ENCODE data around the gene DNAAF1. TPM values are rescaled to one million over a fixed set of nuclear protein-coding genes. Genes with fewer than 3 reads are reported as not detected.
"Not testable (repeated sequence)": the region's sequence is repeated elsewhere in the genome, so short reads cannot be mapped to it uniquely, and the experiment has no call there.

Gene DNAAF1
- polyA plus RNA-seq (ENCODE audit: insufficient read depth in 1 of 5, insufficient read length in 5 of 5, low replicate concordance in 1 of 5): 10 to 100 TPM in 4 of 5 donors, 1 to 10 TPM in 1; 3.6 to 21.5 (median 15.5) TPM
- long read RNA-seq, donor 1, transcript DNAAF1-202 (2 exons, 727 nt): minor isoform, 8 of 99 reads
- long read RNA-seq, donor 1, transcript DNAAF1-210 (1 exons, 2,689 nt): major isoform, 55 of 99 reads
- long read RNA-seq, donor 1, partial matches to known transcripts: 35 of 99 reads
- long read RNA-seq, donor 1, other reads (novel, unspliced or antisense): 0 of 99 reads
- long read RNA-seq, donor 2, transcript DNAAF1-210 (1 exons, 2,689 nt): major isoform, 36 of 36 reads
- long read RNA-seq, donor 2, partial matches to known transcripts: 0 of 36 reads
- long read RNA-seq, donor 2, other reads (novel, unspliced or antisense): 0 of 36 reads
- long read RNA-seq, donor 3, transcript DNAAF1-210 (1 exons, 2,689 nt): major isoform, 48 of 69 reads
- long read RNA-seq, donor 3, partial matches to known transcripts: 13 of 69 reads
- long read RNA-seq, donor 3, other reads (novel, unspliced or antisense): 5 of 69 reads
- long read RNA-seq, donor 4, transcript DNAAF1-210 (1 exons, 2,689 nt): major isoform, 38 of 39 reads
- long read RNA-seq, donor 4, partial matches to known transcripts: 0 of 39 reads
- long read RNA-seq, donor 4, other reads (novel, unspliced or antisense): 0 of 39 reads
- long read RNA-seq, donor 5, transcript DNAAF1-210 (1 exons, 2,689 nt): major isoform, 56 of 56 reads
- long read RNA-seq, donor 5, partial matches to known transcripts: 0 of 56 reads
- long read RNA-seq, donor 5, other reads (novel, unspliced or antisense): 0 of 56 reads
- long read RNA-seq, donor 6, transcript DNAAF1-210 (1 exons, 2,689 nt): major isoform, 58 of 60 reads
- long read RNA-seq, donor 6, partial matches to known transcripts: 0 of 60 reads
- long read RNA-seq, donor 6, other reads (novel, unspliced or antisense): 0 of 60 reads
- long read RNA-seq, donor 7, transcript DNAAF1-210 (1 exons, 2,689 nt): major isoform, 54 of 54 reads
- long read RNA-seq, donor 7, partial matches to known transcripts: 0 of 54 reads
- long read RNA-seq, donor 7, other reads (novel, unspliced or antisense): 0 of 54 reads
- long read RNA-seq, donor 8, transcript DNAAF1-210 (1 exons, 2,689 nt): major isoform, 23 of 23 reads
- long read RNA-seq, donor 8, partial matches to known transcripts: 0 of 23 reads
- long read RNA-seq, donor 8, other reads (novel, unspliced or antisense): 0 of 23 reads

DNA sequence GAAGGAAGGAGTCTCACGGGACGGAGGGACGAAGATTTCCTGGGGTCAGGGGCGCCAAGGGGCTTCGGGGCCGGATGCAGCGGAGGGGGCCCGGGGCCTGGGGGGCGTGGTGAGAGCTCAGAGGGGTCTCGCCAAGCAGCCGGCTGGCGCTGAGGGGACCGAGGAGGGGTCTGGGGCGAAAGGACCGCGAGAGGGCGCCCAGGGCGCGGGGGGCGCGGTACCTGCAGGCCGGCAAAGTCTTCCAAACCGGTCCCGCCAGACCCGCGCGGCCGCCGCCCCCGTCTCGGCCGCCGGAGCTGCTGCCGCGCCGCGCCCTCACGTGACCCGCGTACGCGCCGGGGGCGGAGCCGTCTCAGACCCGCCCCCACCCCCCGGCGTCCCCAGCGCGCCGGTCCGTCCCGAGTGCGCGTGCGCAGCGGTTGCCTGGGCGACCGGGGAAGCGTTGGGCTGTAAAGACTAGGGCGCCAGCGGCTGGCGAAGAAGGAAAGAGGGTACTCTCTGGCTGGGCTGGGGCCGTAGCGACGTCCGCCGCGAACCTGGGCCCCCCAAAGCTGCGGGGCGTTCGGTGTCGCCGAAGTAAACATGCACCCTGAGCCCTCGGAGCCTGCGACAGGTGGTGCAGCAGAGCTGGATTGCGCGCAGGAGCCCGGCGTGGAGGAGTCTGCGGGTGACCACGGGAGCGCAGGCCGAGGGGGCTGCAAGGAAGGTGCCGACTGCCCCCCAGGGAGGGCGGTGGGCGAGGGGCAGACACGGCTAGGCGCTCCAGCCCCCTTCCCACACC is at the start of gene DNAAF1, which contains the start of gene HSDL1:
TSS of gene DNAAF1 (plus strand) at position 450 of the 781 bp plus-strand sequence. CDS start at position 583, 133 bp downstream.
TSS of gene HSDL1 (minus strand) at position 319 of the 781 bp plus-strand sequence. CDS start 13,856 bp downstream, outside the sequence.
- DNase-seq: peak; percentile 91 to 93

- DNase-seq: no peak
These were observed 49.6 kb upstream of the DNAAF1 start for GRCh38 chr16:84095466-84095865.

DNA sequence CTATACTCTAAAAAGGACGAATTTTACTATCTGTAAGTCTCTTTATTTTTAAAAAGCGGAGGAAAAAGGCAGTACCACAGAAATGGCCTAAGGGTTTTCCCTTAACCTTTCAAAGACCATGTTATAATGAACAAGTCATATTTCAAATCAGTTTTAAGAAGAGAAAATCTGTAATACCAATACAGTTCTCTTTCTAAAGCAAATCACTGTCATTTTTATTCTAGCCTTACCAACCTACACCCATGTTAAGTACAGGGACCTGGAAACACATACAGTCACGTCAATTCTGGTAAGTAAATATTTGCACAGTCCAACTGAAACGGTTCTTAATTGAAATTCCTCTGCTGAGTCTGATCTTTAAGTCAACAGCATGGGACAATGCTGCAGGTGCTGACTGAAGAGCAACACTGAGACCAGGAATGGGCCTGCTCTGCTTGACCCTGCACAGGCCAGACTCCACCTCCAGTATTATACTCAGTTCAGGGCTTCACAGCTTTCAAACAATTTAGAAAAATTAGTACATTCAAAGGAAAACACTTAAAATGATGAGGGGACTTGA is 48.6 kb upstream of the DNAAF1 start:
- DNase-seq: peak; percentile 23 to 38

DNA sequence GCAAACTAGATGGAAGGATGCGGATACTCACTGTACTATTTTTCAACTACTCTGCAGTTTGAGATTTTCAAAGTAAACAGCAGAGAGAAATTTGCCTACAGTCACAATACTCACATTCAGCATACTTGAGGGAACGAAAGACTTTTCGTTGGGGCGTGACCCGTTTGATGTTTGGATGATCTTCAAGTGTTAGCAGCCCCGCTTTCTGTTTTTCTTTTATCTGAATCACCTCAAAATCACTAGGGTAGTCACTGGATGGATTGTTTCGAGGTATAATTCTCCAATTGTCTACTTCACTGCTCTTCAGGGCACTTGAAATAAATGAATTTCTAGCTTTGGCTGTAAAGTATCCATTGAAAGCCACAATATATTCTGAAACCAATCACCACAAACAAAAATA is 46.2 kb upstream of the DNAAF1 start:
- DNase-seq: no peak

DNA sequence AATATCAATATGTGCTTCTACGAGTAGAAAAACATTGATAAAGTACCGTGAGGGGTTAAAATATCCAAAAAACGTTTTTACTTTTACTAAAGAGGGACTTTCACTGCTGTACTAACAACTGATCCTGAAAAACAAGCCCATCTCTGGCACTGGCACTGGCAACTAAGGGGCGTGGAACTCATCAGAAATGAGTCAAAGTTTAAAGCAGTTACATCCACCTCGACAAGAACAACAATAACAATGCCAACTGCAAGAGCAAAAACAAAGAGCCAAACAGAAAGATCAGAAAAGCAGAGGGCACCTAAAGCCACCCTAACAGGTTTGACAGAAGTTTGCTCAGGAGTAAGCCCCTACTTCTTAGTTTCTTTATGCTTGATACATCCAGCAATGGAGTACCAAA is 41.4 kb upstream of the DNAAF1 start:
- DNase-seq: no peak

DNA sequence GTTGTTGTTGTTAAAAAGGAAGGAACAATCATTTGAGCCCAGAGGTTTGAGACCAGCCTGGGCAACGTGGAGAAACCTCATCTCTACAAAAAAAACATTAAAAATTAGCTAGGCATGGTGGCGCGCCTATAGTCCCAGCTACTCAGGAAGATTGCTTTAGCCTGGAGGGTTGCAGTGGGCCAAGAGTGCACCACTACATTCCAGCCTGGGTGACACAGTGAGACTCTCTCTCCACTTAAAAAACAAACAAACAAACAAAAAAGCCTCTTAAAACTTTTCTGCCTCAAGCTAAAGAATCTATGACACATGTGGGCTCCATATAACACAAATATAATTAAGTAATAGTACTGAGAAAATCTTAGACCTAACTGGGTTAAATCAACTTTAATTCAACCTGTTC is 40.9 kb upstream of the DNAAF1 start:
- DNase-seq: no peak

- no peak for DNase-seq
These were observed 39.8 kb upstream of the DNAAF1 start for GRCh38 chr16:84105301-84105815.

- DNase-seq: no peak
These were observed 39.0 kb upstream of the DNAAF1 start for GRCh38 chr16:84105948-84106740.

DNA sequence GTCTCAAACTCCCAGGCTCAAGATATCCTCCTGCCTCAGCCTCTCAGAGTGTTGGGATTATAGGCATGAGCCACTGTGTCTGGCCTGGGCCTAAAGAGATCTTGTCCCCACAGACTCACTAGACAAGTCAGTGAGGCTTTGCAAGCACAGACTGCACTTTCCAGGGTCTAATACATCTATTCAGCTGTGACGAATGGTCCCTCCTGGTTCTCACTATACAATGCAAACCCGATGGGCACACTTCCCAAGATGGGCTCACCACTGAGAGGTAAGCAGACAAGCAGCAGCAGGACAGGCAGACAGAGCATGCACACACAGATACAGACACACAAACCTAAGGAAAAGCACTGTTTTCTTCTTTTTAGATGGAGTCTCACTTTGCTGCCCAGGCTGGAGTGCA is 37.2 kb upstream of the DNAAF1 start:
- DNase-seq: no peak

GRCh38 chr16:84109598-84110335 is 35.3 kb upstream of the DNAAF1 start:
- no peak for DNase-seq

GRCh38 chr16:84110527-84110926 is 34.6 kb upstream of the DNAAF1 start:
- DNase-seq: no peak

DNA sequence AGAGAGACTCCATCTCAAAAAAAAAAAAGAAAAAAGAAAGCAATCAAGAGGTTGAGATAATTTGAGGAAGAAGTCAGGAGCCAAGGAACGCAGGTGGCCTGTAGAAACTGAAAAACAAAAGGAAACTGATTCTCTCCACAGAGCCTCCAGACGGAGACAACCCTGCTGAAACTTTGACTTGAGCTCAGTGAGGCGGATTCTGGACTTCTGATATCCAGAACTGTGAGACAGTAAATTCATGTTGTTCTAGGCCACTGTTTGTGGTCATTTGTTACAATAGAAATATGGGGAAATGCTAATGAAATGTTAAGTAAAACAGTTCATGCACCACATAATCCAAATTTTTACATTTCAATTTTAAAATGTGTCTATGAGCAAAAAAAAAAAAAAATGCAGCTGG is 33.6 kb upstream of the DNAAF1 start:
- DNase-seq: no peak

GRCh38 chr16:84111949-84112348 is 33.2 kb upstream of the DNAAF1 start:
- not testable (repeated sequence) for DNase-seq

GRCh38 chr16:84115919-84116719 is 29.0 kb upstream of the DNAAF1 start:
- peak in 1 of 2 donors; percentile 29 for DNase-seq

- peak; percentile 98 to 99 for DNase-seq
These were observed 28.2 kb upstream of the DNAAF1 start, which contains the start of gene MBTPS1 for GRCh38 chr16:84116720-84117493. TSS of gene MBTPS1 (minus strand) at chr16:84116942. CDS start at chr16:84101783, 15,159 bp downstream.

- DNase-seq: no peak
These were observed 27.6 kb upstream of the DNAAF1 start for GRCh38 chr16:84117494-84117843.

DNA sequence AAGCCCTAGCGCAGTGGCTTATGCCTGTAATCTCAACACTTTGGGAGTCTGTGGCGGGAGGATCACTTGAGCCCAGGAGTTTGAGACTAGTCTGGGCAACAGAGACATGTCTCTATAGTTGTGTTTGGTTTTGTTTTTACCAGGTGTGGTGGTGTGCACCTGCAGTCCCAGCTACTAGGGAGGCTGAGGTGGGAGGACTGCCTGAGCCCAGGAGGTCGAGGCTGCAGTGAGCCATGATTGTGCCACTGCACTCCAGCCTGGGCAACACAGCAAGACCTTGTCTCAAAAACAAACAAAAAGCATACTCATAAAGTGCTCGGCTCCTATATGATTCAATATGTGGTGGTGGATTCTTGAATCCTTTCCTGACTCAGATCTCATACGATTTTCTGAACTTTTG is 26.8 kb upstream of the DNAAF1 start:
- DNase-seq: not testable (repeated sequence)

All from right lung (tissue), 10 donors.